ENCODE results near the gene ATXN7L2.
A peak's percentile ranks its signal among the peaks of the same experiment; 100 is the strongest.

ATXN7L2 gene

DNA sequence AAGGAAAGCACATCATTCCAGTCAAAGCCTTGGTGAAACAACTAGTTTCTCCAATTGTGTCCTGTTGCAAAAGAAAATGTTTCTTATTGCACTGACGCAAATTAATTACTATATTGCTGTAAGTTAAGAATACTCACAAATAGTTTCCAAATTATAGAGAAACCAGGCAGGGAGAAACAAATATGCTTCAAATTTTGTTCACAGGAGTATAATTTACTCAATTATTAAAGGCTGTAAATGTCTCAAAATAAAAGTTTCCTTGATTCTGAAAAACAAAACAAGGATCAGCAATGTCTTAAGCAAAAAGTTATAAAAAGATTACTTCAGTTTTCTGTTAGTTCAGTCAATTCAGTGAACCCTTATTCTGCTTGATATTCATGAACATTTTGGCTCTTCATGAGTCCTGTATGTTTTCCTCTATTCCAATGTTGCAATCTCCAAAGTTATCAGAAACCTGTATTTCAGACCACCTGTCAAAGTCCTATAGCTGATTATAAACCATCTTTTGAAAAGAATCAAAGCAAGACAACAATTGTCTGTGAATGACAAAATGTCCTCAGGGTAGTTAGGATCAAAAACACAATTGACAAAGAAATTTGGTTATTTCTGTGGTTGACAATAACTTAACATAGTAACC lies 29.1 kb upstream of the ATXN7L2 start:
- Histone ChIP-seq H3K14ac (ENCODE audit: low read length) (no peak overlapping the region), H4K8ac (ENCODE audit: low read depth, low read length) (no peak overlapping the region), H3K79me1 (ENCODE audit: low read length) (no peaks in the 10 kb centered on the region), H2AFZ (ENCODE audit: insufficient read depth, low read length, poor library complexity) (no peak overlapping the region), H3K18ac (ENCODE audit: low read length) (no peak overlapping the region), H3K79me2 (ENCODE audit: control insufficient read depth, insufficient read depth, low read length, poor library complexity) (no peaks in the 10 kb centered on the region), H2BK120ac (ENCODE audit: insufficient read depth, low read length, poor library complexity) (no peak overlapping the region), H3K4me1 (ENCODE audit: control insufficient read depth in 1 of 2, insufficient read depth in 2 of 2, low read length in 2 of 2) (no peaks in the 10 kb centered on the region), H2BK5ac (ENCODE audit: low read depth, low read length, poor library complexity) (no peak overlapping the region), H3K36me3 (ENCODE audit: control insufficient read depth in 1 of 2, insufficient read depth in 2 of 2, low read length in 2 of 2) (no peaks in the 10 kb centered on the region), H4K91ac (ENCODE audit: low read depth, low read length) (no peak overlapping the region), H2BK12ac (ENCODE audit: low read length) (no peak overlapping the region), H3K27ac (ENCODE audit: low read depth, low read length) (no peak overlapping the region), H3K23ac (ENCODE audit: low read length) (no peak overlapping the region), H3K27me3 (ENCODE audit: insufficient read depth, low read length) (no peaks in the 10 kb centered on the region), H3K9ac (ENCODE audit: low read length) (no peak overlapping the region), H2AK5ac (ENCODE audit: low read length) (no peak overlapping the region), H3K4ac (ENCODE audit: low read depth, low read length) (no peak overlapping the region), H3K4me2 (ENCODE audit: low read length) (no peak overlapping the region), H3K4me3 (ENCODE audit: low read depth, low read length) (no peak overlapping the region), H3K9me3 (ENCODE audit: insufficient read depth, low read depth, low read length) (no peaks in the 10 kb centered on the region), H4K12ac (ENCODE audit: low read depth, low read length) (no peak overlapping the region)
- no CpG with 5 or more reads among the region's 1 CpG for WGBS (ENCODE audit: extremely low coverage, insufficient coverage, insufficient read length)
- peak in 1 of 2 donors; percentile 7 for DNase-seq

DNA sequence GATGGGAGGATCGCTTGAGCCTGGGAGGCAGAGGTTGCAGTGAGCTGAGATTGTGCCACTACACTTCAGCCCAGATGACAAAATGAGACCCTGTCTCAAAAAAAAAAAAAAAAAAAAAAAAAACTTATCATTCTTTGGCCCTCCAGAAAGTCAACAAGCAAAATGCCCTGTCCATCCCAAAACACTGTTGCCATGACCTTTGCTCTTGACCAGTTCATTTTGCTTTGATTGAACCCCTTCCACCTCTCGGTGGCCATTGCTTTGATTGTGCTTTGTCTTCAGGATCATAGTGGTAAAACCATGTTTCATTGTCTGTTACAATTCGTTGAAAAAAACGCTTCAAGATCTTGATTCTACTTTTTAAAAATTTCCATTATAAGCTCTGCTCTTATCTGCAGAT lies 25.9 kb upstream of the ATXN7L2 start:
- no peak overlapping the region for H3K27ac ChIP-seq (ENCODE audit: low read depth, low read length)
- no peak overlapping the region for H3K4me3 ChIP-seq (ENCODE audit: low read depth, low read length)
- no peak overlapping the region for H4K8ac ChIP-seq (ENCODE audit: low read depth, low read length)
- no peak overlapping the region for H2BK120ac ChIP-seq (ENCODE audit: insufficient read depth, low read length, poor library complexity)
- H3K23ac ChIP-seq (ENCODE audit: low read length) = no peak overlapping the region
- H3K4me2 ChIP-seq (ENCODE audit: low read length) = no peak overlapping the region
- no peaks in the 10 kb centered on the region for H3K79me2 ChIP-seq (ENCODE audit: control insufficient read depth, insufficient read depth, low read length, poor library complexity)
- no peak overlapping the region for H4K12ac ChIP-seq (ENCODE audit: low read depth, low read length)
- no peak overlapping the region for H3K14ac ChIP-seq (ENCODE audit: low read length)
- no peak overlapping the region for H2BK12ac ChIP-seq (ENCODE audit: low read length)
- no CpG with 5 or more reads among the region's 4 CpGs for WGBS (ENCODE audit: extremely low coverage, insufficient coverage, insufficient read length)
- no peak overlapping the region for H2AK5ac ChIP-seq (ENCODE audit: low read length)
- H3K27me3 ChIP-seq (ENCODE audit: insufficient read depth, low read length) = no peaks in the 10 kb centered on the region
- no peaks in the 10 kb centered on the region for H3K9me3 ChIP-seq (ENCODE audit: insufficient read depth, low read depth, low read length)
- H3K79me1 ChIP-seq (ENCODE audit: low read length) = no peaks in the 10 kb centered on the region
- H3K36me3 ChIP-seq (ENCODE audit: control insufficient read depth in 1 of 2, insufficient read depth in 2 of 2, low read length in 2 of 2) = no peaks in the 10 kb centered on the region
- DNase-seq = no peak
- no peak overlapping the region for H3K9ac ChIP-seq (ENCODE audit: low read length)
- no peak overlapping the region for H4K91ac ChIP-seq (ENCODE audit: low read depth, low read length)
- H2AFZ ChIP-seq (ENCODE audit: insufficient read depth, low read length, poor library complexity) = no peak overlapping the region
- no peak overlapping the region for H2BK5ac ChIP-seq (ENCODE audit: low read depth, low read length, poor library complexity)
- H3K4me1 ChIP-seq (ENCODE audit: control insufficient read depth in 1 of 2, insufficient read depth in 2 of 2, low read length in 2 of 2) = no peaks in the 10 kb centered on the region
- H3K18ac ChIP-seq (ENCODE audit: low read length) = no peak overlapping the region
- no peak overlapping the region for H3K4ac ChIP-seq (ENCODE audit: low read depth, low read length)

DNA sequence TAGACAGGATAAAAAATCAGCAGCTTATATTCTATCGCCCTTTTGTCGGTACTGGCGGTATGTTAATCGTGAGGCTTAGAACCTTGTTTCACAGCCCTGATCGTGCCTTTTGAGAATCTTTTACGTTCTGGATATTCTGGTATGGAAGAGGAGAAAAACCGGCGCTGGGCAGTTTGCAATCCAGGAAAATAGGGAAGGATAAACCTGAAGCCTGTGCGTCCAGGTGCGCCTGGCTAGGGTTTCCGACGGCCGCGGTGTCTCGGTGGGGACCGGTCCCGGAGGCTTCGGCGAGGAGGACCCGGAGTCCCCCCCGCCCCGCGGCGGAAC lies 17.6 kb upstream of the ATXN7L2 start:
- Histone ChIP-seq H2BK120ac (ENCODE audit: insufficient read depth, low read length, poor library complexity) (peak overlapping the region; percentile 27), H3K36me3 (ENCODE audit: control insufficient read depth in 1 of 2, insufficient read depth in 2 of 2, low read length in 2 of 2) (no peaks in the 10 kb centered on the region), H3K9me3 (ENCODE audit: insufficient read depth, low read depth, low read length) (no peaks in the 10 kb centered on the region), H3K18ac (ENCODE audit: low read length) (no peak overlapping the region), H2AFZ (ENCODE audit: insufficient read depth, low read length, poor library complexity) (peak overlapping the region; percentile 30), H2AK5ac (ENCODE audit: low read length) (no peak overlapping the region), H3K14ac (ENCODE audit: low read length) (no peak overlapping the region), H3K27me3 (ENCODE audit: insufficient read depth, low read length) (peaks cover 34% of the 10 kb centered on the region), H3K4me1 (ENCODE audit: control insufficient read depth in 1 of 2, insufficient read depth in 2 of 2, low read length in 2 of 2) (peaks cover 8 to 10% of the 10 kb centered on the region in 2 experiments), H2BK12ac (ENCODE audit: low read length) (no peak overlapping the region), H4K8ac (ENCODE audit: low read depth, low read length) (no peak overlapping the region), H3K4me3 (ENCODE audit: low read depth, low read length) (peak overlapping the region; percentile 59), H3K4ac (ENCODE audit: low read depth, low read length) (no peak overlapping the region), H2BK5ac (ENCODE audit: low read depth, low read length, poor library complexity) (no peak overlapping the region), H3K79me1 (ENCODE audit: low read length) (no peaks in the 10 kb centered on the region), H3K27ac (ENCODE audit: low read depth, low read length) (no peak overlapping the region), H4K12ac (ENCODE audit: low read depth, low read length) (no peak overlapping the region), H4K91ac (ENCODE audit: low read depth, low read length) (no peak overlapping the region), H3K9ac (ENCODE audit: low read length) (no peak overlapping the region), H3K4me2 (ENCODE audit: low read length) (peak overlapping the region; percentile 87), H3K79me2 (ENCODE audit: control insufficient read depth, insufficient read depth, low read length, poor library complexity) (no peaks in the 10 kb centered on the region), H3K23ac (ENCODE audit: low read length) (no peak overlapping the region)
- whole genome bisulfite sequencing (ENCODE audit: extremely low coverage, insufficient coverage, insufficient read length) = no CpG with 5 or more reads among the region's 24 CpGs
- DNase-seq = peak in 1 of 2 donors; percentile 5

DNA sequence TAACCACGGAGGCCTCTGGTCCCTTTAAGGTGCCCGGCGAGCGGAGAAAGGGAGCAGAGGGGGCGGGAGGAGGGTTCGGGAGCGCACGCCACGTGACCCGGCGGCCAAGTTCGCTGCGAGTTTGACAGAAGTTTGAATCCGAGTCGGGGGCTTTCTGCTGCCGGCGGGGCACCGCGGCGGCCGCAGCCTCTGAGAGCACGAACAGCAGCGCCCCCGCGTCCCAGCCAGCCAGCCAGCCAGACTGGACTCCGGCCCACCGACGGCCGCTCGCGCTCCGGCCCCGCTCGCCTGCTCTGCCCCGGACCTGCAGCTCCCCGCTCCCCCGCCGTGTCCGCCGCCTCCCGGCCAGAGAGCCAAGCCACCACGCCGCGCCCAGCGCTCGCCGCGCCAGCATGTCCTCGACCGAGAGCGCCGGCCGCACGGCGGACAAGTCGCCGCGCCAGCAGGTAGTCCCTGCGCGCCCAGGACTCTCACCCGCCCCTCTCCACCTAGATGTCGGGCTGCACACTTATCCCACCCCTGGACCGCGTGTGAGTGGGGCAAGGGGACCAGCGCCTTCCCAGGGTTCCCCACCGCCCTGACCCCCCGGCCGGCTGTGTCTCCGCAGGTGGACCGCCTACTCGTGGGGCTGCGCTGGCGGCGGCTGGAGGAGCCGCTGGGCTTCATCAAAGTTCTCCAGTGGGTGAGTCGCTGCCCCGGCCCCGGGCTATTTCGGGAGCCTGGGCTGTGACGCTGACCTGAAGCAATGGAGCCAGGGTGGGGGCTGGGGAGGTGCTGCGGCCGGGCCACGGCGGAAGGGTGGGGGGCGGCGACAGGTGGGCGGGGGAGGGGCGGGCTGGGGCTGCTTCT lies 17.0 kb upstream of the ATXN7L2 start, which contains the start of gene SYPL2:
SYPL2 (plus strand) TSS at position 95 of the 849 bp plus-strand sequence; CDS start at position 393, 298 bp downstream.
- no peak within 1 kb of the TSS for H4K12ac ChIP-seq (ENCODE audit: low read depth, low read length)
- no peak within 1 kb of the TSS for H2BK12ac ChIP-seq (ENCODE audit: low read length)
- no peaks in the 10 kb centered on the region for H3K79me2 ChIP-seq (ENCODE audit: control insufficient read depth, insufficient read depth, low read length, poor library complexity)
- peaks cover 8 to 10% of the 10 kb centered on the region in 2 experiments for H3K4me1 ChIP-seq (ENCODE audit: control insufficient read depth in 1 of 2, insufficient read depth in 2 of 2, low read length in 2 of 2)
- no peaks in the 10 kb centered on the region for H3K79me1 ChIP-seq (ENCODE audit: low read length)
- no peaks in the 10 kb centered on the region for H3K36me3 ChIP-seq (ENCODE audit: control insufficient read depth in 1 of 2, insufficient read depth in 2 of 2, low read length in 2 of 2)
- WGBS (ENCODE audit: extremely low coverage, insufficient coverage, insufficient read length) = no CpG with 5 or more reads among the region's 88 CpGs
- peak within 1 kb of the TSS; percentile 30 for H2AFZ ChIP-seq (ENCODE audit: insufficient read depth, low read length, poor library complexity)
- H2BK5ac ChIP-seq (ENCODE audit: low read depth, low read length, poor library complexity) = no peak within 1 kb of the TSS
- H3K18ac ChIP-seq (ENCODE audit: low read length) = no peak within 1 kb of the TSS
- H3K14ac ChIP-seq (ENCODE audit: low read length) = no peak within 1 kb of the TSS
- H2BK120ac ChIP-seq (ENCODE audit: insufficient read depth, low read length, poor library complexity) = peak within 1 kb of the TSS; percentile 27
- H3K9me3 ChIP-seq (ENCODE audit: insufficient read depth, low read depth, low read length) = no peaks in the 10 kb centered on the region
- H3K4ac ChIP-seq (ENCODE audit: low read depth, low read length) = no peak within 1 kb of the TSS
- peaks cover 34% of the 10 kb centered on the region for H3K27me3 ChIP-seq (ENCODE audit: insufficient read depth, low read length)
- no peak within 1 kb of the TSS for H3K27ac ChIP-seq (ENCODE audit: low read depth, low read length)
- peak within 1 kb of the TSS; percentile 87 for H3K4me2 ChIP-seq (ENCODE audit: low read length)
- DNase-seq = peak in 1 of 2 donors; percentile 54
- H3K23ac ChIP-seq (ENCODE audit: low read length) = no peak within 1 kb of the TSS
- H4K8ac ChIP-seq (ENCODE audit: low read depth, low read length) = no peak within 1 kb of the TSS
- H2AK5ac ChIP-seq (ENCODE audit: low read length) = no peak within 1 kb of the TSS
- peak within 1 kb of the TSS; percentile 59 for H3K4me3 ChIP-seq (ENCODE audit: low read depth, low read length)
- no peak within 1 kb of the TSS for H4K91ac ChIP-seq (ENCODE audit: low read depth, low read length)
- H3K9ac ChIP-seq (ENCODE audit: low read length) = no peak within 1 kb of the TSS
